ENCODE results near the gene EIF5.

GRCh38 chr14:103308717-103309616 lies 25.1 kb upstream of the EIF5 start:
- no peak for TF ChIP-seq CBX3 (IDR thresholded peaks at IDR 0.05; ENCODE audit: low read depth)
- no peak for TF ChIP-seq CTCF (IDR thresholded peaks at IDR 0.05 in 2 of 3, conservative IDR thresholded peaks at IDR 0.05 in 1 of 3; ENCODE audit: borderline replicate concordance in 1 of 3, insufficient read depth in 1 of 3, low read depth in 2 of 3, low read length in 2 of 3)
- TF ChIP-seq JUND (IDR thresholded peaks at IDR 0.05) = no peak
- no peak for TF ChIP-seq POLR2AphosphoS5 (IDR thresholded peaks at IDR 0.05; ENCODE audit: low read depth, low read length)
- no peak for TF ChIP-seq MAX (IDR thresholded peaks at IDR 0.05)

Measured in HCT116 (cell line).